PC-9 (cell line): ENCODE results near the gene RBM4B. TPM values are rescaled to one million over a fixed set of nuclear protein-coding genes. Genes with fewer than 3 reads are reported as not detected.

Experiments
- BruUV-seq: library from RNA; stranded (reverse); fragments of 400-500 nt; replicated peaks from 2 replicates; lab custom pipeline; 2021; lab: Mats Ljungman, UMichigan
- CTCF ChIA-PET: fragments of 300-600 bp; sonication (Branson Sonifier 250); formaldehyde crosslinking; loops from one replicate; lab custom pipeline; 2022; ENCODE audit warnings: antibody characterized with exemption; lab: Charles Lee
- POLR2A ChIA-PET: fragments of 300-600 bp; sonication (Branson Sonifier 250); formaldehyde crosslinking; loops from one replicate; lab custom pipeline; 2022; ENCODE audit warnings: antibody characterized with exemption; ENCODE audit not compliant: unreplicated experiment; lab: Charles Lee
- DNase-seq, 2 experiments: peaks; one replicate each; pipeline versions ENCODE4 v3.0.0 to v3.0.0-alpha.2; 2015 to 2022; ENCODE audit warnings: mixed read lengths in 1 of 2
- H2AFZ ChIP-seq: fragments of 200-600 bp; sonication (generic); 2 replicates; pipeline ENCODE4 v1.8.1; 2017; ENCODE audit warnings: antibody characterized with exemption
- H3F3A ChIP-seq: fragments of 200-600 bp; sonication (generic); 2 replicates; pipeline ENCODE4 v1.8.1; 2017; ENCODE audit warnings: antibody characterized with exemption, mild to moderate bottlenecking, low read depth; ENCODE audit not compliant: insufficient read depth
- H3K27ac ChIP-seq: fragments of 200-600 bp; sonication (generic); 2 replicates; pipeline ENCODE4 v1.6.1; 2016; ENCODE audit warnings: mixed run types
- H3K27me3 ChIP-seq: fragments of 200-600 bp; sonication (generic); 2 replicates; pipeline ENCODE4 v1.6.1; 2016; ENCODE audit warnings: low read depth, mixed run types; ENCODE audit not compliant: insufficient read depth
- H3K36me3 ChIP-seq: fragments of 200-600 bp; sonication (generic); 2 replicates; pipeline ENCODE4 v1.6.1; 2016; ENCODE audit warnings: low read depth, mixed run types
- H3K4me1 ChIP-seq: fragments of 200-600 bp; sonication (generic); replicated peaks from 2 replicates; pipeline ENCODE4 v1.6.1; 2016; ENCODE audit warnings: mixed run types; ENCODE audit not compliant: insufficient read depth
- H3K4me2 ChIP-seq: fragments of 200-600 bp; sonication (generic); 2 replicates; pipeline ENCODE4 v1.6.1; 2017; ENCODE audit warnings: mixed run types
- H3K4me3 ChIP-seq: fragments of 200-600 bp; sonication (generic); 2 replicates; pipeline ENCODE4 v1.6.1; 2016; ENCODE audit warnings: mixed run types
- H3K79me2 ChIP-seq: fragments of 200-600 bp; sonication (generic); 2 replicates; pipeline ENCODE4 v1.6.1; 2017; ENCODE audit warnings: low read depth, mixed run types
- H3K9me2 ChIP-seq: fragments of 200-600 bp; sonication (generic); 2 replicates; pipeline ENCODE4 v1.8.1; 2017; ENCODE audit warnings: mild to moderate bottlenecking; ENCODE audit not compliant: insufficient read depth
- H3K9me3 ChIP-seq: fragments of 200-600 bp; sonication (generic); 2 replicates; pipeline ENCODE4 v1.8.1; 2016; ENCODE audit warnings: low read depth; ENCODE audit not compliant: insufficient read depth
- H4K20me1 ChIP-seq: fragments of 200-600 bp; sonication (generic); 2 replicates; pipeline ENCODE4 v1.8.1; 2017; ENCODE audit not compliant: insufficient read depth
- CTCF ChIP-seq: fragments of 200-600 bp; sonication (generic); conservative IDR thresholded peaks from 2 replicates; pipeline ENCODE4 v1.6.1; 2017; ENCODE audit warnings: mixed run types, antibody characterized with exemption, mild to moderate bottlenecking, moderate library complexity
- EZH2 ChIP-seq: fragments of 200-600 bp; sonication (generic); IDR thresholded peaks from 2 replicates; pipeline ENCODE4 v1.8.0; 2017; ENCODE audit warnings: antibody characterized with exemption, low read depth
- intact Hi-C: fragments of 100-400 bp; cut with micrococcal nuclease; formaldehyde crosslinking; loops from one replicate; pipeline ENCODE4 v1.10.0; 2022; ENCODE audit not compliant: unreplicated experiment
- total RNA-seq: library from RNA; stranded (reverse); gene quantifications from 2 replicates; pipeline ENCODE4 v1.2.3, GENCODE V29; 2021

The RBM4B gene
- total RNA-seq, 1 experiment from 2014 or later, result 24.8 TPM

- Histone ChIP-seq H3K4me3 (no peak overlapping the region), H2AFZ (no peak overlapping the region), H3K4me2 (no peak overlapping the region), H3K27ac (no peak overlapping the region), H3K9me3 (no peaks in the 10 kb centered on the region), H3K36me3 (peaks cover 19% of the 10 kb centered on the region; the same call in 1 of the 2 replicates), H4K20me1 (peaks cover 47% of the 10 kb centered on the region), H3K79me2 (peaks cover 40% of the 10 kb centered on the region), H3K4me1 (peaks cover 10% of the 10 kb centered on the region), H3F3A (peaks cover 25% of the 10 kb centered on the region; the same call in 1 of the 2 replicates), H3K27me3 (no peaks in the 10 kb centered on the region), H3K9me2 (no peaks in the 10 kb centered on the region)
- CTCF ChIA-PET, result interaction anchor here (0.7 kb wide), 1 partner anchor 277 kb away, joined by 4 read pairs; no protein-coding TSS in a partner anchor
- no TSS peak for BruUV-seq
- TF ChIP-seq EZH2, result no peak
- TF ChIP-seq CTCF, result no peak
- POLR2A ChIA-PET, result no interaction called here
- DNase-seq, result no peak
- intact Hi-C loops, result no loop called here
Measured at GRCh38 chr11:66670816-66671215, 6.9 kb downstream of the RBM4B start.

GRCh38 chr11:66665369-66665768 lies 12.3 kb downstream of the RBM4B start:
- peaks cover 39% of the 10 kb centered on the region; the same call in 1 of the 2 replicates for H3F3A ChIP-seq
- ChIA-PET POLR2A (no interaction called here), CTCF (no interaction called here)
- no peak overlapping the region for H3K4me2 ChIP-seq
- H3K9me2 ChIP-seq, result no peaks in the 10 kb centered on the region
- BruUV-seq, result no TSS peak
- no peak overlapping the region for H3K27ac ChIP-seq
- peaks cover 69% of the 10 kb centered on the region for H4K20me1 ChIP-seq
- H3K79me2 ChIP-seq, result peaks cover 4% of the 10 kb centered on the region
- no peaks in the 10 kb centered on the region for H3K4me1 ChIP-seq
- no peaks in the 10 kb centered on the region for H3K27me3 ChIP-seq
- no peak overlapping the region for H2AFZ ChIP-seq
- TF ChIP-seq CTCF (no peak), EZH2 (no peak)
- no peaks in the 10 kb centered on the region for H3K9me3 ChIP-seq
- peaks cover 9% of the 10 kb centered on the region; the same call in 1 of the 2 replicates for H3K36me3 ChIP-seq
- intact Hi-C loops, result no loop called here
- H3K4me3 ChIP-seq, result no peak overlapping the region
- DNase-seq, result no peak

GRCh38 chr11:66663741-66664296 lies 13.9 kb downstream of the RBM4B start:
- H3F3A ChIP-seq, result peaks cover 47% of the 10 kb centered on the region; the same call in 1 of the 2 replicates
- no peak overlapping the region for H3K4me3 ChIP-seq
- no peak overlapping the region for H3K27ac ChIP-seq
- no peak overlapping the region for H2AFZ ChIP-seq
- peaks cover 4% of the 10 kb centered on the region for H3K79me2 ChIP-seq
- no peak overlapping the region for H3K4me2 ChIP-seq
- TF ChIP-seq CTCF (no peak), EZH2 (no peak)
- no TSS peak for BruUV-seq
- H4K20me1 ChIP-seq, result peaks cover 66% of the 10 kb centered on the region
- no peak for DNase-seq
- no peaks in the 10 kb centered on the region for H3K27me3 ChIP-seq
- intact Hi-C loops, result no loop called here
- ChIA-PET CTCF (no interaction called here), POLR2A (interaction anchor here (0.5 to 0.7 kb wide), 2 partner anchors 9 to 26 kb away, joined by 7 to 9 read pairs; no protein-coding TSS in a partner anchor)
- no peaks in the 10 kb centered on the region for H3K4me1 ChIP-seq
- peaks cover 9% of the 10 kb centered on the region; the same call in 1 of the 2 replicates for H3K36me3 ChIP-seq
- H3K9me3 ChIP-seq, result no peaks in the 10 kb centered on the region
- no peaks in the 10 kb centered on the region for H3K9me2 ChIP-seq
